Loucy (cell line): Measurements from ENCODE around the gene DENND2D.

Experiments used
- H2AFZ ChIP-seq: fragments of 200-600 bp; sonication (generic); 2 replicates; pipeline ENCODE4 v1.6.0; 2016; ENCODE audit warnings: antibody characterized with exemption, mild to moderate bottlenecking, low read length, moderate library complexity
- H3F3A ChIP-seq: fragments of 200-600 bp; 2 replicates; pipeline ENCODE4 v1.6.0; 2016; ENCODE audit warnings: antibody characterized with exemption, low read depth, mild to moderate bottlenecking
- H3K27me3 ChIP-seq: fragments of 200-600 bp; sonication (generic); 2 replicates; pipeline ENCODE4 v1.6.1; 2014; ENCODE audit warnings: low read length, mild to moderate bottlenecking; ENCODE audit not compliant: insufficient read depth, poor library complexity, severe bottlenecking
- H3K36me3 ChIP-seq: fragments of 200-600 bp; sonication (generic); 2 replicates; pipeline ENCODE4 v1.6.1; 2016; ENCODE audit warnings: low read length; ENCODE audit not compliant: insufficient read depth
- H3K4me1 ChIP-seq: fragments of 200-600 bp; sonication (generic); 2 replicates; pipeline ENCODE4 v1.5.1; 2014; ENCODE audit warnings: low read length, mild to moderate bottlenecking; ENCODE audit not compliant: insufficient read depth, poor library complexity, severe bottlenecking
- H3K4me2 ChIP-seq: fragments of 200-600 bp; sonication (generic); 2 replicates; pipeline ENCODE4 v1.6.0; 2014; ENCODE audit warnings: antibody characterized with exemption, low read length, low read depth, mild to moderate bottlenecking; ENCODE audit not compliant: poor library complexity, severe bottlenecking
- H3K4me3 ChIP-seq: fragments of 200-600 bp; sonication (generic); 2 replicates; pipeline ENCODE4 v1.5.1; 2014; ENCODE audit warnings: low read length, mild to moderate bottlenecking, mixed read lengths; ENCODE audit not compliant: poor library complexity, severe bottlenecking
- H3K79me2 ChIP-seq: fragments of 200-600 bp; sonication (generic); 2 replicates; pipeline ENCODE4 v1.6.1; 2014; ENCODE audit warnings: low read length; ENCODE audit not compliant: insufficient read depth
- H3K9ac ChIP-seq: fragments of 200-600 bp; sonication (generic); 2 replicates; pipeline ENCODE4 v1.6.0; 2014; ENCODE audit warnings: mild to moderate bottlenecking, low read depth, low read length, moderate library complexity; ENCODE audit not compliant: poor library complexity, severe bottlenecking
- H3K9me2 ChIP-seq: fragments of 200-600 bp; sonication (generic); replicated peaks from 2 replicates; pipeline ENCODE4 v1.6.1; 2016; ENCODE audit warnings: low read depth, low read length, mixed read lengths
- H3K9me3 ChIP-seq: fragments of 200-600 bp; sonication (generic); 2 replicates; pipeline ENCODE4 v1.6.1; 2014; ENCODE audit warnings: mild to moderate bottlenecking, antibody characterized with exemption, low read length, low read depth; ENCODE audit not compliant: insufficient read depth
- H4K20me1 ChIP-seq: fragments of 200-600 bp; sonication (generic); 2 replicates; pipeline ENCODE4 v1.6.0; 2014; ENCODE audit warnings: antibody characterized with exemption, low read length, mild to moderate bottlenecking; ENCODE audit not compliant: insufficient read depth, poor library complexity, severe bottlenecking
- EZH2phosphoT487 ChIP-seq: fragments of 200-600 bp; IDR thresholded peaks from 2 replicates; pipeline ENCODE4 v1.6.1; 2018; ENCODE audit warnings: antibody characterized with exemption, mild to moderate bottlenecking, moderate library complexity, borderline replicate concordance
- TF ChIP-seq, protein P1 (sequence below): fragments of 200-600 bp; sonication (generic); conservative IDR thresholded peaks from 2 replicates; pipeline ENCODE4 v1.5.1; 2014; ENCODE audit warnings: mild to moderate bottlenecking, antibody characterized with exemption, low read length

The DENND2D gene

DNA sequence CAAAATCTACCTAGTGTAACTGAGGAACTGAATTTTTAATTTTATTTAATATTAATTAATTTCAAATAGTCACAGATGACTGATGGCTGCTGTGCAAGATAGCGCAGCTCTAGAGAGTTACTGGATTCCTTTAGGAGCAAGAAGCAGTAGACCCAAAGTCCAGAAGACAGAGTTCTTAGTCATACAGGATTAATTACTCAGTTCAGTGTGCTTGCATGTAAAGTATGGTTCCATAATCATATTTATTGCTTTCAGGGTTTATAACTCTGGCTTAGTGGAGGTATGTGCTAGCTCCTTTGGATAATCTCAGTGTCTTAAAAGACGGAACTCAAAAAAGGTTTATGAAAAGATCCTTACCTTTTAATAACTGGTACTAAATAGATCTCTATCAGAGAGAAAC lies 43.0 kb downstream of the DENND2D start:
- TF ChIP-seq EZH2phosphoT487, result no peak
- TF ChIP-seq, protein P1, sequence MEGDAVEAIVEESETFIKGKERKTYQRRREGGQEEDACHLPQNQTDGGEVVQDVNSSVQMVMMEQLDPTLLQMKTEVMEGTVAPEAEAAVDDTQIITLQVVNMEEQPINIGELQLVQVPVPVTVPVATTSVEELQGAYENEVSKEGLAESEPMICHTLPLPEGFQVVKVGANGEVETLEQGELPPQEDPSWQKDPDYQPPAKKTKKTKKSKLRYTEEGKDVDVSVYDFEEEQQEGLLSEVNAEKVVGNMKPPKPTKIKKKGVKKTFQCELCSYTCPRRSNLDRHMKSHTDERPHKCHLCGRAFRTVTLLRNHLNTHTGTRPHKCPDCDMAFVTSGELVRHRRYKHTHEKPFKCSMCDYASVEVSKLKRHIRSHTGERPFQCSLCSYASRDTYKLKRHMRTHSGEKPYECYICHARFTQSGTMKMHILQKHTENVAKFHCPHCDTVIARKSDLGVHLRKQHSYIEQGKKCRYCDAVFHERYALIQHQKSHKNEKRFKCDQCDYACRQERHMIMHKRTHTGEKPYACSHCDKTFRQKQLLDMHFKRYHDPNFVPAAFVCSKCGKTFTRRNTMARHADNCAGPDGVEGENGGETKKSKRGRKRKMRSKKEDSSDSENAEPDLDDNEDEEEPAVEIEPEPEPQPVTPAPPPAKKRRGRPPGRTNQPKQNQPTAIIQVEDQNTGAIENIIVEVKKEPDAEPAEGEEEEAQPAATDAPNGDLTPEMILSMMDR, result no peak
- peaks cover 75% of the 10 kb centered on the region for H3K79me2 ChIP-seq
- no peaks in the 10 kb centered on the region for H3K27me3 ChIP-seq
- H3K4me2 ChIP-seq, result no peak overlapping the region
- H3K9me3 ChIP-seq, result no peaks in the 10 kb centered on the region
- H2AFZ ChIP-seq, result no peak overlapping the region
- H3K36me3 ChIP-seq, result peaks cover 55% of the 10 kb centered on the region
- peaks cover 17% of the 10 kb centered on the region for H3K4me1 ChIP-seq
- H3F3A ChIP-seq, result no peaks in the 10 kb centered on the region
- H3K9ac ChIP-seq, result no peak overlapping the region
- no peak overlapping the region for H3K4me3 ChIP-seq
- no peaks in the 10 kb centered on the region for H3K9me2 ChIP-seq
- H4K20me1 ChIP-seq, result peaks cover 34% of the 10 kb centered on the region

DNA sequence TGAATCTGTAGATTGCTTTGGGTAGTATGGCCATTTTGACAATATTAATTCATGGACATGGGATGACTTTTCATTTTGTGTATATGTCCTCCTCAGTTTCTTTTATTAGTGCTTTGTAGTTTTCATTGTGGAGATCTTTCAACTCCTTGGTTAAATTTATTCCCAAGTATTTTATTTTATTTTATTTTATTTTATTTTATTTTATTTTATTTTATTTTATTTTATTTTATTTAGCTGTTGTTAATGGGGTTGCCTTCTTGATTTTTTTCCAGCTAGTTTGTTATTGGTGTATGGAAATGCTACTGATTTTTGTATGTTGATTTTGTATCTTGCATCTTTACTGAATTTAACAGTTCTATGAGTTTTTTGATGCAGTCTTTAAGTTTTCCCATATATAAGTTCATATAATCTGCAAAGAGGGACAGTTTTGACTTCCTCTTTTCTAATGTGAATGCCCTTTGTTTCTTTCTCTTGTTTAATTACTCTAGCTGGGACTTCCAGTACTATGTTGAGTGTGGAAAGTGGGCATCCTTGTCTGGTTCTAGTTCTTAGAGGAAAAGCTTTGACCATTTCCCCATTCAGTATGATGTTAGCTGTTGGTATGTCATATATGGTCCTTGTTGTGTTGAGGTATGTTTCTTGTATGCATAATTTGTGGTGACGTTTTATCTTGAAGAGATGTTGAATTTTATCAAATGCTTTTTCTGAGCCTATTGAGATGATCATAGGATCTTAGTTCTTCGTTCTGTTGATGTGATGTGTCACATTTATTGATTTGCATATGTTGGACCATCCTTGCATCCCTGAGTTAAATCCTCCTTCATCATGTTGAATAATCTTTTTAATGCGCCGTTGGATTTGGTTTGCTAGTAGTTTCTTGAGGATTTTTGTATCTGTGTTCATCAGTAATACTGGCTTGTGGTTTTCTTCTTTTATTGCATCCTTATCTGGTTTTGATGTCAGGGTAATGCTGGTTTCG lies 46.1 kb downstream of the DENND2D start:
- Histone ChIP-seq H3K27me3 (no peaks in the 10 kb centered on the region), H3K9me2 (no peaks in the 10 kb centered on the region), H4K20me1 (peaks cover 47% of the 10 kb centered on the region), H3K79me2 (peaks cover 91% of the 10 kb centered on the region), H3F3A (no peaks in the 10 kb centered on the region), H3K9me3 (no peaks in the 10 kb centered on the region), H3K36me3 (peaks cover 52% of the 10 kb centered on the region), H3K4me1 (peaks cover 39% of the 10 kb centered on the region), H3K9ac (no peak overlapping the region), H3K4me2 (peak overlapping the region; percentile 56), H3K4me3 (peak overlapping the region; percentile 23), H2AFZ (no peak overlapping the region)
- TF ChIP-seq, protein P1, result no peak
- TF ChIP-seq EZH2phosphoT487, result no peak

DNA sequence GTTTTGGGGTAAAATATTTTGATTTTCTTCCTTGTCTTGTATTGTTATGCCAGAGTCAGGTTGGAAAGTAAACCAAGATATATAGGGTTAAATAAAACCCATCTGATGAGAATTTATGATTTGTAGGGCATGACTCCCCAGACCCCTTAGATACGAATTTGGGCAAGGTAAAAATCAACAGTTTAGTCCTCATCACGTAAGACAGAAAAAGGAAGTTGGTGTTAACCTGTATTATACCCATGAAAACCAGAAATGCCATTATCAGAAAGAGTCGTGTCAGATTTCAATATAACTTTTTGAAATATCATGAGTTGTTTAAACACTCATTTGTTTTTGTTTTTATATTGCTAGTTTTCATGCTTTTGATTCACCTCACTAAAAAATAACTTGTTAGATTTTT lies 48.6 kb downstream of the DENND2D start:
- H3K4me2 ChIP-seq, result peak overlapping the region; percentile 63
- H2AFZ ChIP-seq, result no peak overlapping the region
- peak overlapping the region; percentile 48 for H3K4me3 ChIP-seq
- H3K9me2 ChIP-seq, result no peaks in the 10 kb centered on the region
- H3F3A ChIP-seq, result no peaks in the 10 kb centered on the region
- peaks cover 61% of the 10 kb centered on the region for H3K36me3 ChIP-seq
- H3K79me2 ChIP-seq, result peaks cover 98% of the 10 kb centered on the region
- peak overlapping the region; percentile 19 for H3K9ac ChIP-seq
- H3K27me3 ChIP-seq, result no peaks in the 10 kb centered on the region
- H4K20me1 ChIP-seq, result peaks cover 72% of the 10 kb centered on the region
- TF ChIP-seq EZH2phosphoT487, result no peak
- TF ChIP-seq, protein P1, result no peak
- peaks cover 62% of the 10 kb centered on the region for H3K4me1 ChIP-seq
- no peaks in the 10 kb centered on the region for H3K9me3 ChIP-seq
